ENCODE data around the gene SMOC2.

- TF ChIP-seq EZH2 (IDR thresholded peaks at IDR 0.05; ENCODE audit: borderline replicate concordance, low read length): no peak
- no peak for TF ChIP-seq CTCF (conservative IDR thresholded peaks at IDR 0.05 in 1 of 2, IDR thresholded peaks at IDR 0.05 in 1 of 2; ENCODE audit: extremely low read depth in 1 of 2, insufficient read depth in 1 of 2, low read depth in 1 of 2, low read length in 2 of 2)
These were observed 24.9 kb upstream of the SMOC2 start for GRCh38 chr6:168415993-168416530.

Data from mammary epithelial cell (primary cell).